Putamen (tissue), 1 donor: ENCODE data around the gene STK38.

Source experiments
- DNase-seq: peaks from one replicate; pipeline ENCODE4 v3.0.0-alpha.2; 2016; ENCODE audit warnings: low spot score

The STK38 gene

DNA sequence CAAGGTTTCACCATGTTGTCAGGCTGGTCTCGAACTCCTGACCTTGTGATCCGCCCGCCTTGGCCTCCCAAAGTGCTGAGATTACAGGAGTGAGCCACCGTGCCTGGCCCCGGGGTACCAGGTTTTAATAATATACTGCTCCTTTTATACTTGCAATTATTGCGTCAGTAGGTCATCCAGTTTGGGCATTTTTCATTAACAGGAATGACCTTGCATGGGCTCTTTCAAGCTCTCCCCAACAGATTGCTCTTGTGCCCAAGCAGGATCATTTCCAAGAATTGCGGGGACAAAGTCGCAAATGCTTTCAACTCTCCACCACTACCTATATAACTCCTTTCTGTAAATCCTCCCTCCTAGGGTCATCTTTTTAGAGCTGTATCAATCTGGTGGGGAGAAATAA is 23.8 kb downstream of the STK38 start:
- no peak for DNase-seq

GRCh38 chr6:36519352-36519751 is 27.9 kb downstream of the STK38 start:
- DNase-seq, result no peak

GRCh38 chr6:36517408-36517807 is 29.9 kb downstream of the STK38 start:
- no peak for DNase-seq

DNA sequence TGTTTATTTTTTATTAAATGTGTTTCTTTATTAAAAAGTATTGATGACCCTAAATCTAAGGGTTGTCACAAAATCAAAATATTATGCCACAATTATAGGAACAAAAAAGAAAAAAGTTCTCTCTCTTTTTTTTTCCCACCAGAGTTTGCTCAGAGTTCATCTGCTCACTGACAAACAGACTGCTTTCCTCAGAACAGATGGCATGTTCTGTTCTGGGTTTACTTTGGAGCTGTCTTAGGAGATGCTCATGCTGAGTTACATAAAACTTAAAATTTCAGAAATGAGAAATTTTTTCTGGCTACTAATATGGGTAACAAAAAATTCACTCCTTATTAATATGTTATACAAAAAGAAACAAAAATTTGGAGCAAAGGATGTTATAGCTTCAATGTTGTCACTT is 30.3 kb downstream of the STK38 start:
- no peak for DNase-seq

- no peak for DNase-seq
Observed at GRCh38 chr6:36516559-36516958, 30.7 kb downstream of the STK38 start.

DNA sequence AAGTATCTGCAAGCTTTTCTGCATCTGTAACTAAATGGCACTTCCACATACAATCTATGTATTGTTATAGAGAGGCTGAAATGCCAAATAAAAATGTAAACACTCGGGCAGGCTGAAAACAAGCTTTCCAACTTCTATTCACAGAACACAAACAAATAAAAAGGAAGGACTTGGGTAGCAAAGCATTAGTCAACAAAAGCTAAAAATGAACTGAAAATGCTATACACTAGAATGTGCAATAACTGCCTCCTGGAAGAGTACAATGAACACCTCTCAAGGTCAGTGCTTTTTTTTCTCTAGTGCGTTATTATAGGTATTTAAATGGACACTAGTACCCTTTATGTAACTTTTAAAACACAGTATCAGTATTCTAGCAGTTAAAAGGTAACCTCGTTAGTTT is 31.4 kb downstream of the STK38 start:
- no peak for DNase-seq

GRCh38 chr6:36514554-36515456 is 32.5 kb downstream of the STK38 start:
- no peak for DNase-seq

GRCh38 chr6:36510365-36510764 is 36.9 kb downstream of the STK38 start:
- no peak for DNase-seq

DNA sequence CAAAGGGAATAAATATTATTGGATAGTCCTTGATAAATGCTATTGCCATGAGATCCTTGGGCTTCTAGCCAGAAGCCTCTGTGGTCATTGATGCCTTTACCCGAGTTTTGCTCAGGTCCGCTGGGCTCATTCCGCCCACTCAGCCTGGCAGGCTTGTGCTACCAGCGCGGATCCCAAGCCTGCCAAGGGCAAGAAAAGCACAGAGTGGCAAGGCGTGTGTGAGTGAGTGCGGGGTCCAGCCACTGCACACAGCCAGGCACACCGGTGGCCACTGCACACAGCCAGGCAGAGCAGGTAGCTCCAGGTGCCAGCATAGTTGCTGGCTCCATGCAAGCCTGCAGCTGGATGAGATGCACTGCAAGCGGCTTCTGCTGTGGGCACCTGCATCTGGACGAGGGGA is 38.7 kb downstream of the STK38 start:
- no peak for DNase-seq

- no peak for DNase-seq
Observed at GRCh38 chr6:36506611-36507010, 40.7 kb downstream of the STK38 start.

GRCh38 chr6:36505744-36506534 is 41.3 kb downstream of the STK38 start:
- no peak for DNase-seq

- no peak for DNase-seq
Observed at GRCh38 chr6:36504982-36505381, 42.3 kb downstream of the STK38 start.

DNA sequence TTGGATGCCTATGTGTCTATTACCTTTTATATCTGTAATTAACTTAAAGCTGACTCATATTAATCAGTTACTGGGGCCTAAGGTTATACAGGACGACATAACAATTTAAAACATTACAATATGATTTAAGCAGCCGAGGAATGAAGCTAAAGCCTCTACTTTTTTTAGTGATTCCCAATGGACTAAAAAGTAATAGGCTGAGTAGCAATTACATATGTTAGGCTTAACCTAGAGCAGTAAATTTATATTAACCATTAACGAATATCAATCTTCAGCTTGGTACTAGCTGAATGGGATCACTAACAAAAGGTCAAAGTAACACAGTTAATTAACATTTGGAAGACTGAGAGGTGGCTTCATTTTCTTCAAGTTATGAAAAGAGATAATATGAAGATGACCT is 43.1 kb downstream of the STK38 start:
- no peak for DNase-seq

DNA sequence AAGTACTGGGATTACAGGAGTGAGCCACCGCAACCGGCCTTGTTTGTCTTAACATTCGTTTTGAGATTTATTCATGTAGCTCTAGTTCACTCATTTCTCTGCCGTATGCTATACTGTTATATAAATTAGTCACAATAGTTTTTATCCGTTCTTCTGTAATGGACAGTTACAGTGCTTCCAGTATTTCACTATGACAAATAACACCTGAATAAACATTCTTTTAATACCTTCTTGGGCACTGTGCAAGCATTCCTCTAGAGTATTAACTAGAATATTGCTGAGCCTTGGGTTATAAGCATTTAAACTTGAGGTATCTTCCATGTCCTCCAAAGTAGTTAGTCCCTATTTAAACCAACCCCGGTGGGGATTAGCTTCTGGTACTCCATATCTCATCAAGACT is 45.6 kb downstream of the STK38 start:
- DNase-seq, result no peak

DNA sequence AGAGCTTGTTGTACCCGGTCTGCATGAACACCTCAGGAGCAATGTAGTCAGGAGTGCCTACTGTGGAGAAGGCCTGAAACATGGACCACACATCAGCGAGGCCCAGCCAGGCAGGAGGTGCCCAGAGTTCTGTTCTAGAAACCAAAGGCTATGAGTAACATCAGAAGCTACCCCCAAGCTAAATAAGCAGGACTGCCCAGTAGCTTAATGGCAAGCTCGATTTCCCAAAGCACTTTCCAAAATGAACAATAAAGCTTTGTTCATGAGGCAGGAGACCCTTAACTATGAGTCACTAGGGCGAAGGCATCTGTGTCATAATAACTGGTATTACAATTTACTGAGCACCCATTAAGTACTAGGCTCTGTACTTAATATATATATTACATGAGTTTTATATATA is 47.4 kb downstream of the STK38 start:
- DNase-seq, result no peak

DNA sequence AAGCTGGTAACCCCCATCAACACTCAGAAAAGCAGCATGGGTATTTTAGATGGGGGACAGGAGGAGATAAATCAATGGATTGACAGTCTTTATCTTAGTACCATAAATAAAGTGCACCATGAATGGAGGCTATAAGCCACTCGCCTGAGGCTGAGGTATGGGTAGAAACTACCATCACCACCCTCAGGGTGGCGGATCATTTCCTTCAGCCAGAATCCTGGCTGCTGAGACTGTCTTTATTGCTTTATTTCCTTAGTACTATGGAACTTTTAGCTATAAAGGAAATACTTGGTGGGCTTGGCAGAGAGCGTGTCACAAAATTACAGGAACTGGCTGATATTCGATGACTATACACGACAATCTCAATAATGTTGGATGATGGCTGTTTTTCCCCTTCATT is 52.2 kb downstream of the STK38 start:
- no peak for DNase-seq

DNA sequence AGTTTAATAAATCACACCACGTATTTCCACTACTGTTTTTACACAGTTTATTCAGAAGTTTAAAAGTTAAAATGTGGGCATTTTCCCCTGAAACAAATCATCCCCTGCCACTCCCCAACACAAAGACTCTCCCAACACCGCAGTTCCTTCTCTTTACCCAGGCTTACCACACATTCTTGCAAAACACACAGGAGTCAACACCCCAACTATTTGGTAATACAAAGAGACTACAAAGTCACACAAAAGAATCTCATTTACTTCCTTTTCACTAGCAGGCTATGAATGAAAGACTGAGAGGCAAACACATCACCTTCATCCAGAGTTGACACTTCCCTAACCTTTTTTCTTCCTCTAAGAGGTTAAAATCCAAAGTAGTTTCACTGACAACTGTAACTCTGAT is 53.4 kb downstream of the STK38 start:
- no peak for DNase-seq

DNA sequence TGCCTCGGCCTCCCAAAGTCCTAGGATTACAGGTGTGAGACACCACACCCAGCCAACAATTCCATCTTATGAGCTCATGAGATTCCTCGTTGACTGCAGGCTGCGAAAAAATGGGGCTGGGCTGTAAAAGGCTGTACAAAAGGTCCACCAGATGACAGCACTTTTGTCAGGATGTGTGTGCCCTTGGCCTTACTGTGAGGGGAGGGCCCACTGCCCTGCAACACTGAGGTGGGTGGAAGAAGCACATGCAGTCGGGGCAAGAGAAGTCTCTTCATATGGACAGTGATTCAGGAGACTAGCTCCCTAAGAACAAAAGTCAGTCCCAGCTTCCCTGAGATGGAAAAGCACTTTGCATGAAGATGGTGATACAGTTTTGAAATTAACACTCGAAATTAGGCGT is 54.0 kb downstream of the STK38 start:
- DNase-seq, result no peak

GRCh38 chr6:36492621-36493020 is 54.7 kb downstream of the STK38 start:
- DNase-seq, result no peak

DNA sequence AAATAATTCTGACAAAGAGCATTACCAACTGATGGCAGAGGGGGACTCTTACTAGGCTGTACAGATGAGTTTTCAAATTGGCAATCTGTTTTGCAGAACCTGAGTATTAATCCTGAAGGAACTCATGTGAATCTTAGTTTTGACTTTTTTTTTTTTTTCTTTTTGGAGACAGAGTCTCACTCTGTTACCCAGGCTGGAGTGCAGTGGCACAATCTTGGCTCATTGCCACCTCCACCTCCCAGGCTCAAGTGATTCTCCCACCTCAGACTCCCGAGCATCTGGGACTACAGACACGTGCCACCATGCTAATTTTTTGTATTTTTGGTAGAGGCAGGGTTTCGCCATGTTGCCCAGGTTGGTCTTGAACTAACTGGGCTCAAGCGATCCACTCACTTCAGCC is 55.2 kb downstream of the STK38 start:
- DNase-seq, result no peak

DNA sequence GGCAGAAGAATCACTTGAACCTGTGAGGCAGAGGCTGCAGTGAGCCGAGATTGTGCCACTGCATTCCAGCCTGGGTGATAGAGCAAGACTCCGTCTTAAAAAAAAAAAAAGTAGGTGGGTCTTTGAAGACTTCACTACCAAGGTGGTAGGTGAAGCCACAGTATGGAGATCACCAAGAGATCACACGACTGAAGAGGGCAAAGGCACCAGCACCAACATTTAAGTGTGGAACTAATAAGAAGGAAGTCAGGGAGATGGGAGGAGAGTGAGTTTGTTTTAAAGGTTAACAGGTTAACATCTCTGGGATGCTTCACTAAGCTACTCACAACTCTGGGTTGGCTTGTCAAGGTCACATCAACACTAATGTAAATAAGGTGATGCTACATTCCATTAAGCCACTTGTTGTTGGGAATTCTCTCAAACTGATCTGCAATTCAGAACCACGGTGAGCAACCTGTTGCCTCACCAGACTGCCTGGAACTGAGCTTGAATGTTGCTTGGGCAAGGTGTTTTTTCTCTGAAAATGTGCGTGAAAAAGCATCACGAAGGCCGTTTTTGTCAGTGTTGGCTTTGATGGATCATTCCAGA is 55.8 kb downstream of the STK38 start:
- no peak for DNase-seq

DNA sequence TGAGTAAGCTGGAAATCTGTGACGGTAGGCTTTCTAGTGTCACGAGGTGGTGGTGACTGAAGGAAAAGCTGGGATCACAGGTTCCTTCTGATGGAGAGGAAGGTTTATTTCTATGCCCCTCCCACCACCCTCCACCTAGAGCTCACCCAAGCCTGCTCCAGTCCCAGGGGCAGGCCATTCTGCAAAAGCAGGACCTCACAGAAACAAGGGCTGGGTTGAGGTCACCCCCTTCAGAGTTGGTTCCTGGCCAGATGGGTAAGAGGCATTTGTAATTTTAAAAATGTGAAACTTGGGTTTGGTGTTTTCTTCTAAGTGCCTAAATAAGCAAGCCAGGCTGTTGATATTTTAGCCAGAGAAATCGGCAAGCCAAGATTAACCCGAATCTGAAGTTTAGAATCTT is 57.9 kb downstream of the STK38 start:
- DNase-seq, result no peak

DNA sequence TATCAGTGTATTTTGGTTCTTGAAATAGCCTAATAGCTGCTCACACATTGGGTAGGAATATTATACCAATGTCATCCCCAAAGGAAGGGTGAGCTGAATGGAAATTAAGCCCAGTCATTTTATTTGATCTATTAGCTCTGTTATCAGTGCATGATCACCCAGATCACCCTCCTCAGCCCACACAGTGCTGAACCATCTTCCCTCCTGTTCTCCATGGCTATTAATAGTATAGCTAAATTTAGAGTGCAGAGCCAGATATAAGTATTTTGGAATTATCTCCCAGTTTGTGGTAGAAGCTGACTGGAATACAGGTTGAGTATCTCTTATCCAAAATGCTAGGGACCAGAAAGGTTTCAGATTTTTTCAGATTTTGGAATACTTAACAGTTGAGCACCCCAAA is 59.1 kb downstream of the STK38 start:
- DNase-seq, result peak; percentile 26
